OCI-LY1 (cell line): Measurements from ENCODE around the gene SYNGR2.

Source experiments
- H2AFZ ChIP-seq: fragments of 200-600 bp; sonication (generic), shearing (Covaris generic); 2 replicates; pipeline ENCODE4 v1.6.0; 2014; ENCODE audit warnings: antibody characterized with exemption, mild to moderate bottlenecking, low read length
- H3F3A ChIP-seq: fragments of 200-600 bp; sonication (generic), shearing (Covaris generic); 2 replicates; pipeline ENCODE4 v1.6.0; 2014; ENCODE audit warnings: mild to moderate bottlenecking, antibody characterized with exemption, low read length, moderate library complexity; ENCODE audit not compliant: insufficient read depth
- H3K27ac ChIP-seq: fragments of 200-600 bp; sonication (generic); 2 replicates; pipeline ENCODE4 v1.5.1; 2014; ENCODE audit warnings: low read length, mixed run types, mild to moderate bottlenecking, low read depth; ENCODE audit not compliant: poor library complexity, severe bottlenecking
- H3K27me3 ChIP-seq: fragments of 200-600 bp; sonication (generic); 2 replicates; pipeline ENCODE4 v1.6.0; 2014; ENCODE audit warnings: antibody characterized with exemption, mild to moderate bottlenecking, low read length, moderate library complexity; ENCODE audit not compliant: insufficient read depth
- H3K36me3 ChIP-seq: fragments of 200-600 bp; sonication (generic); 2 replicates; pipeline ENCODE4 v1.6.1; 2014; ENCODE audit warnings: mild to moderate bottlenecking, antibody characterized with exemption, low read length, moderate library complexity, mixed read lengths; ENCODE audit not compliant: insufficient read depth
- H3K4me1 ChIP-seq: fragments of 200-600 bp; sonication (generic); 2 replicates; pipeline ENCODE4 v1.5.1; 2014; ENCODE audit warnings: mild to moderate bottlenecking, low read length, moderate library complexity; ENCODE audit not compliant: insufficient read depth, severe bottlenecking
- H3K4me2 ChIP-seq: fragments of 200-600 bp; sonication (generic), shearing (Covaris generic); 2 replicates; pipeline ENCODE4 v1.6.1; 2014; ENCODE audit warnings: low read length
- H3K4me3 ChIP-seq: fragments of 200-600 bp; sonication (generic); 2 replicates; pipeline ENCODE4 v1.5.1; 2014; ENCODE audit warnings: low read length, low read depth, mild to moderate bottlenecking, mixed read lengths; ENCODE audit not compliant: poor library complexity, severe bottlenecking
- H3K79me2 ChIP-seq: fragments of 200-600 bp; shearing (Covaris generic); 2 replicates; pipeline ENCODE4 v1.6.1; 2016; ENCODE audit warnings: mixed run types, low read length, mixed read lengths; ENCODE audit not compliant: insufficient read depth
- H3K9ac ChIP-seq: fragments of 200-600 bp; sonication (generic), shearing (Covaris generic); 2 replicates; pipeline ENCODE4 v1.6.1; 2014; ENCODE audit warnings: mild to moderate bottlenecking, low read length, mixed read lengths
- H3K9me2 ChIP-seq: fragments of 200-600 bp; sonication (generic), shearing (Covaris generic); 2 replicates; pipeline ENCODE4 v1.6.1; 2014; ENCODE audit warnings: low read depth, mild to moderate bottlenecking, low read length, mixed read lengths
- H3K9me3 ChIP-seq: fragments of 200-600 bp; shearing (Covaris generic); 2 replicates; pipeline ENCODE4 v1.6.1; 2014; ENCODE audit warnings: low read length, mixed read lengths
- H4K20me1 ChIP-seq: fragments of 200-600 bp; sonication (generic), shearing (Covaris generic); 2 replicates; pipeline ENCODE4 v1.6.0; 2016; ENCODE audit warnings: mild to moderate bottlenecking, low read length; ENCODE audit not compliant: insufficient read depth
- CTCF ChIP-seq: fragments of 200-600 bp; sonication (generic), shearing (Covaris generic); IDR thresholded peaks from 2 replicates; pipeline ENCODE4 v1.5.1; 2017; ENCODE audit warnings: mild to moderate bottlenecking, antibody characterized with exemption, low read length, moderate library complexity, mixed read lengths
- EZH2 ChIP-seq: fragments of 200-600 bp; sonication (generic), shearing (Covaris generic); IDR thresholded peaks from 2 replicates; pipeline ENCODE4 v1.8.0; 2017; ENCODE audit warnings: borderline replicate concordance, mixed run types, mild to moderate bottlenecking, antibody characterized with exemption, low read length, moderate library complexity, mixed read lengths

The SYNGR2 gene

GRCh38 chr17:78174870-78175642 is 6.7 kb downstream of the SYNGR2 start:
- H3K4me2 ChIP-seq = peak overlapping the region; percentile 39; the same call in 1 of the 2 replicates
- no peaks in the 10 kb centered on the region for H3F3A ChIP-seq
- H3K27ac ChIP-seq = peak overlapping the region; percentile 49
- H3K4me3 ChIP-seq = peak overlapping the region; percentile 29
- H3K9me2 ChIP-seq = no peaks in the 10 kb centered on the region
- TF ChIP-seq CTCF (peak; percentile 51), EZH2 (no peak)
- no peaks in the 10 kb centered on the region for H3K9me3 ChIP-seq
- H3K79me2 ChIP-seq = no peaks in the 10 kb centered on the region
- peak overlapping the region; percentile 24; the same call in 1 of the 2 replicates for H3K9ac ChIP-seq
- peaks cover 75% of the 10 kb centered on the region for H3K36me3 ChIP-seq
- peaks cover 70% of the 10 kb centered on the region for H3K4me1 ChIP-seq
- H2AFZ ChIP-seq = no peak overlapping the region
- no peaks in the 10 kb centered on the region for H4K20me1 ChIP-seq
- H3K27me3 ChIP-seq = no peaks in the 10 kb centered on the region

- Histone ChIP-seq H3K4me1 (peaks cover 74% of the 10 kb centered on the region), H3K36me3 (peaks cover 80% of the 10 kb centered on the region), H4K20me1 (no peaks in the 10 kb centered on the region), H3K4me2 (peak overlapping the region; percentile 39; the same call in 1 of the 2 replicates), H2AFZ (no peak overlapping the region), H3K4me3 (no peak overlapping the region), H3K27me3 (no peaks in the 10 kb centered on the region), H3K27ac (peak overlapping the region; percentile 49), H3K9me2 (no peaks in the 10 kb centered on the region), H3K9ac (no peak overlapping the region; the same call in 1 of the 2 replicates), H3K9me3 (no peaks in the 10 kb centered on the region), H3F3A (no peaks in the 10 kb centered on the region), H3K79me2 (no peaks in the 10 kb centered on the region)
- no peak for TF ChIP-seq CTCF
- TF ChIP-seq EZH2 = no peak
Observed at GRCh38 chr17:78175643-78175981, 7.2 kb downstream of the SYNGR2 start.

- Histone ChIP-seq H3K9me2 (no peaks in the 10 kb centered on the region), H3K27me3 (no peaks in the 10 kb centered on the region), H2AFZ (no peak overlapping the region), H3F3A (no peaks in the 10 kb centered on the region), H3K79me2 (no peaks in the 10 kb centered on the region), H3K4me3 (no peak overlapping the region), H3K9me3 (no peaks in the 10 kb centered on the region), H3K27ac (peak overlapping the region; percentile 72), H4K20me1 (no peaks in the 10 kb centered on the region), H3K4me2 (peak overlapping the region; percentile 24; the same call in 1 of the 2 replicates), H3K4me1 (peaks cover 74% of the 10 kb centered on the region), H3K36me3 (peaks cover 80% of the 10 kb centered on the region), H3K9ac (peak overlapping the region; percentile 22; the same call in 1 of the 2 replicates)
- TF ChIP-seq EZH2 (no peak), CTCF (peak; percentile 98)
Observed at GRCh38 chr17:78176548-78177025, 8.2 kb downstream of the SYNGR2 start.
